NCI-H446 treated with DMSO at 0.1 percent for 48 hours (cell line): ENCODE measurements around the gene GALNT15.

Experiments
- DNase-seq: peaks from one replicate; lab custom pipeline; 2025; lab: John Stamatoyannopoulos, UW

Gene GALNT15

GRCh38 chr3:16187213-16187790, 12.8 kb downstream of the GALNT15 start:
- no peak for DNase-seq

DNA sequence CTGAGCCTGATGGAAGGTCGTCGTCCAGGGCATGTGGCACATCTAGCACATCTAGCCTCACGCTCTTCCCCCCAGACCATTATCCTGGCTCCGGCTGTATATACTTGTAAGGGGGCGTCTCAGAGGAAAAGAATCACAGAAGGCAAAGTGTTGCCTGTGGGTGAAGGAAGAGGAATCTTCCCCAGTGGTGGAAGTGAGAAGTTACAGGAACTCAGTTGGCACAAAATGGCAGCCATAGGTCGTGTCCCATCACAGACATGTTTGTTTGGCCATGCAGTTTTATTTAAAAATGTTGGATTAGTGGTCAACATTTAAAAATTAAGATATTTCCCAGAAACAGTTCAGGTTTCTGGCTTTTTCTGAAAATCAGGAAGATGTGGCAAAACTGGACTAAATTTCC, 13.6 kb downstream of the GALNT15 start:
- DNase-seq, result no peak

DNA sequence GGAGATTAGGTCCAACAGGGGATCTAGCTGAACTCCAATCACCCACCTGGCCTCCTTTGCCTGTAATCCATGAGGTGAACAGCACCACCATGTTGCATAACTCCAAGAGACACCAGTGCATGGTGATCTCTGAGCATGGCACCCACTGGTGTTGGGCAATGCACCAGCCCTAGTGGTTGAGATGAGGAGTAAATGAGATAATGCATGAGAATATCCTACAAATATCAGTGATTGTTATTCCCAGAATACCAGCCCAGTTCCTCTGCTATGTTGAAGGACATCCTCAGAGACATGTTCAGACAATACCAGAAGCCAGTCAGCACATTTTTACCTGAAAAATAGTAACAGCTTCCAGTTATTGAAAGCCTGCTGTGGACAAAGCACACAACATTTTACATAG, 14.7 kb downstream of the GALNT15 start:
- DNase-seq, result no peak

DNA sequence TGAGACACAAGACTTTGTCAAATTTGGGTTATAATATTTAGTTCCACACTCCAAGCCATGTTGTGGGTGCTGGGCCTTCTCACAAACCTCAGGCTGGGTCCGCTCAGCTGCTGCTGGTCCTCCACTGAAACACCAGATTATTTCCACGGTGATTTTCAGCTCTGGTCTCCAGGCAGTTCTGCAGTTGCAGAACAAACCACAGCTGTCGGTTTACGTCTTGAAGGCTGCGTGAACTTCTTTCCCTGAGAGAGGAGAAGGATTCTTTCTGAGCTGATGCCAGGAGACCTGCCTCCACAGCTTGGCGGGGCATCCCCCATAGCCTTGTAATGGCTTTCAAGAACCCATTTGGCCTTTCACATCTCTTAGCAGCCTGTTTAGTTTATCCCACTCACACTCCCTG, 16.2 kb downstream of the GALNT15 start:
- DNase-seq, result no peak

DNA sequence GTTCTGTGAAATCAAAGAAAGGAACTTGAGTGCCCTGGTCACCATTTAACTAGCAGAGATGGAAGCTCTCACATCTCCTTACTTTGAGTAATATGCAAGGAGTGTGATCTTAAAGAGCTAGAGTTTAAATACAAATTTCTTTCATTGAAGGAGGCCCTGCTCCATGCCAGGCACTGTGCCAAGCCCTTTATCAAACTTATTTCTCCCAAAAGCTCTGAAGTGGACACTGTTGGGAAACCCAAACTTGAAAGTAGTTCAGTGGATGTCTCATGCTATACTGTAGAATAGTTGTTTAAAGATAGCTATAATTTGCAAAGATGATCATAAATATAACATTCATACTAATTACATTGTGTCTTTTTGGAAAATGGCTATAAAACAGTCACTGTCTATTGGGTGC, 17.1 kb downstream of the GALNT15 start:
- DNase-seq, result no peak

- DNase-seq, result no peak
Measured at GRCh38 chr3:16192176-16192811, 17.8 kb downstream of the GALNT15 start.

- no peak for DNase-seq
Measured at GRCh38 chr3:16198427-16198826, 23.9 kb downstream of the GALNT15 start.

DNA sequence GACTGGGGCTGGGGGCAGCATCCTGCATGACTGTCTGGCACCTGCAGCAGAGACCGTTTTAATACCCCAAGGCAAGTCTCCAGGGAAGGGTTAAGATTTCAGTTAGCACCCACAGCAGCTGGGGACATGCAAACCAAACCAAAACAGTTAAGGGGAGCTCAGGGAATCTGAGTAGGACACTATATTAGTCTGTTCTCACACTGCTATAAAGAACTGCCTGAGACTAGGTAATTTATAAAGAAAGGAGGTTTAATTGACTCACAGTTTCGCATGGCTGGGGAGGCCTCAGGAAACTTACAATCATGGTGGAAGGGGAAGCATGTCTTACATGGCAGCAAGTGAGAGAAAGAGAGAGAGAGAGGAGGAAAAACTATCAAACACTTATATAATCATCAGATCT, 25.3 kb downstream of the GALNT15 start:
- no peak for DNase-seq

GRCh38 chr3:16200411-16200810, 25.9 kb downstream of the GALNT15 start:
- no peak for DNase-seq

GRCh38 chr3:16203031-16203430, 28.6 kb downstream of the GALNT15 start:
- DNase-seq, result no peak

DNA sequence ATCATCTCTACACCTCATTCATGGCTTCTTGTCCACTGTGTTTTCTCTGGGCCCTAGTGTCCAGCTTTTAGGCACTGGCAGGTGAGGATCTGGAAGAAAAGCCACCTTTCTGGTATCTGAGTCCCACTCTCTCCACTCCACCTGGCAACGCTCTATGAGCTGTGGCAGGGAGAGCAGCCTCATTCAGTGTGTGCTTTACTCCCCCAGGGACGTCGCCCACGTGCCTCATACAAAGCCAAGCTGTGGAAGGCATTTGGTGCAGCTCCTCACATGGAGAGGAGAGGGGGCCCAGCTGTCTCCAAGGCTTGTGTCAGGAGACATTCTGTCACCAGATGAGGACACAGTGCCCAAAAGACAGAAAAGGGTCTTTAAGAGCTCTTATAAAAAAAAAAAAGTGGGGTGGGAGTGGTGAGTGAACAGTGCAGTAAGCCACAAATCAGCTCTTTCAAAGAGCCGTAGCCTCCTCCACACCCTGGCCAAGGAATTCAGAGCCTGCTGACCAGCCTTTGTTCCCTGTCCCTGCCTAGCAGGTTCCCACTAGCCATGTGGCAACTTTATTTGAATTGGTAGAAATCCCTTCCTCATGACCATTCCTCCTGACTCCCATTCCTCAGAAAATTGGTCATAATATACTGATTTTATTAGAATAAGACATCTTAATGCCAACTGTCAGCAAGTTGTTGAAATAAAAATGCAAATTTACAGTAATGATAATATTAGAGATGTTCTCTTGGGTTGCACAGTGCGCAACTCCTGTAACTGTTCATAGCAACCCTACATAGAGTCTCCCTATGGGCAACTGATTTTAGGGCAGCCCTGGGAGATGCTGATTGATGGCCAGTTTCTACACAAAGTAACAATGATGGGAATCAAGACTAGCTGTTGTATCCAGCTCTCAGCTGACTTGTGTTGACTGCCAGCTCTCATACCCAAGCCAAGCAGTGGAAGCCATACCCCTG, 29.5 kb downstream of the GALNT15 start:
- DNase-seq, result no peak

GRCh38 chr3:16204751-16205150, 30.3 kb downstream of the GALNT15 start:
- DNase-seq, result no peak

DNA sequence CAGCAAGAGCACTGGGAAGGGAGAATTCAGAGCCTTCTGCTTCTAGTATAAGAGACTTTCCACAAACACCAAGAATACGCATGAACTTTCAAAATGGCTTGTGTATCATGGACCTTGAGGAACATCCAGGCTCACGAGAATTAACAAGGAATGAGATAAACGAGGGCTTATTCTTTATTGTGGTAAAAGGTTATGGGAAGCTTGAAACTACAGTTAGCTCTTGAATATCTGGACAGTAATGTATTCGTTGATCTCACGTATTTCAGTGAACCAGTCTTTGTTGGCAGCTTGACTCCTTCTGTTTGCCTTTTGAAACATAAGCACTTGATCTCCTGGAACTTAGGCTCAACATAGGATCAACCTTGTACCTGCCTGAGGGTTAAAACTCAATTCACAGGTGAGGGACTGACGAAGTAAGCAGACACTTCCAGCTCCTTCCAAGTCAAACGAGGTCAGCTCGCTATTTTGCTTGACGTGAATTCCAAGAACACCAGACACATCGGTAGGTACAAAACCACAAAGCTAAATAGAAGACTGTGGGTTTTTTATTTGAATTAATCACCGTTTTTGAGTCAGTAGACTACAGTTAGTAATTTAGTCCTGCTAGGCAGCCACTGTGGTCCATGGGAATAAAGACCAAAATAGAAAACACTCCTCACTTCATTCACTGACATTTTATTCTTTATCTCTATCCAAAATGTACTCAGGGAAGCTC, 30.8 kb downstream of the GALNT15 start:
- no peak for DNase-seq

- no peak for DNase-seq
Measured at GRCh38 chr3:16207031-16207430, 32.6 kb downstream of the GALNT15 start.

GRCh38 chr3:16211176-16211904, 36.9 kb downstream of the GALNT15 start:
- no peak for DNase-seq

- DNase-seq, result no peak
Measured at GRCh38 chr3:16214366-16214765, 39.9 kb downstream of the GALNT15 start.

GRCh38 chr3:16216373-16216935, 42.0 kb downstream of the GALNT15 start:
- DNase-seq, result no peak

GRCh38 chr3:16219777-16220176, 45.3 kb downstream of the GALNT15 start:
- DNase-seq, result no peak

DNA sequence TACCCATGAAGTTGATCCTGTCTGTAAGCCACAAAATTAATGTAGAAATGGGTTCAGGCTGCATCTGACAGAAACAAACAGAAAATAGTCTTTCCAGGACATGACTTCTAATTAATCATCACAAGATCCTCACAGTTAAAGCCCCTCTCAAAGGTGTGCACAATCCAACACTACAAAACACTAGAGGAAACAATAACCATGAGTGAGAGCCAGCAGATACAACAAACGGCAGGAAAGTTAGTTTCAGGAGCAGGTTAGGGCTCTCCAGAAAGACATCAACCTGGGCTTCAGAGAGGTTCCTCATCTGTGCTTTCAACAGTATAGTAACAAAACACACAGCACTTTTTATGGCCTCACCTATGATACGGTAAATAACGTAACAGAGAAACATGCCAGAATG, 47.5 kb downstream of the GALNT15 start:
- DNase-seq, result no peak

- DNase-seq, result no peak
Measured at GRCh38 chr3:16222547-16222946, 48.1 kb downstream of the GALNT15 start.

DNA sequence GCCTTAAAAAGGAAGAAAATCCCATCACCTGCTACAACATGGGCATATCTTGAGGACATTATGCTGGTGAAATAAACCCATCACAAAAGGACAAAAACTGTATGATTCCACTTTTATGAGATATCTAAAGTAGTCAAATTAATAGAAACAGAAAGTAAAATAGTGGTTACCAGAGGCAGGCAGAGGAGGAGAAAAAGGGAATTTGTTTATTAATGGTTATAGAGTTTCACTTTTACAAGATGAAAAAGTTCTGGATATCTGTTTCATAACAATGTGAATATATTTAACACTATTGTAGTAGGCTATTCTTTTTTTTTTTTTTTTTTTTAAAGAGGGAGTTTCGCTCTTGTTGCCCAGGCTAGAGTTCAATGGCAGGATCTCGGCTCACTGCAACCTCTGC, 49.8 kb downstream of the GALNT15 start:
- no peak for DNase-seq
